ENCODE measurements around the gene MUC21.
"Not testable (repeated sequence)": the region's sequence is repeated elsewhere in the genome, so short reads cannot be mapped to it uniquely, and the experiment has no call there.

Gene MUC21

GRCh38 chr6:30962716-30963115 lies 20.8 kb upstream of the MUC21 start:
- no peak for DNase-seq (ENCODE audit: low read depth)
- TF ChIP-seq CTCF (IDR thresholded peaks at IDR 0.05; ENCODE audit: low read depth, low read length), result no peak
- TF ChIP-seq POLR2A (IDR thresholded peaks at IDR 0.05; ENCODE audit: extremely low read depth, insufficient read length), result no peak
- no peak for TF ChIP-seq MYC (IDR thresholded peaks at IDR 0.05; ENCODE audit: low read depth, low read length)
- TF ChIP-seq MAX (IDR thresholded peaks at IDR 0.05; ENCODE audit: low read depth, low read length), result no peak
- no peak overlapping the region for H3K4me3 ChIP-seq (ENCODE audit: low read depth, low read length)

GRCh38 chr6:30963641-30964040 lies 19.9 kb upstream of the MUC21 start:
- no peak for TF ChIP-seq POLR2A (IDR thresholded peaks at IDR 0.05; ENCODE audit: extremely low read depth, insufficient read length)
- no peak for TF ChIP-seq MYC (IDR thresholded peaks at IDR 0.05; ENCODE audit: low read depth, low read length)
- TF ChIP-seq CTCF (IDR thresholded peaks at IDR 0.05; ENCODE audit: low read depth, low read length), result no peak
- TF ChIP-seq MAX (IDR thresholded peaks at IDR 0.05; ENCODE audit: low read depth, low read length), result no peak
- DNase-seq (ENCODE audit: low read depth), result no peak
- H3K4me3 ChIP-seq (ENCODE audit: low read depth, low read length), result no peak overlapping the region

- TF ChIP-seq MYC (IDR thresholded peaks at IDR 0.05; ENCODE audit: low read depth, low read length), result no peak
- no peak for TF ChIP-seq MAX (IDR thresholded peaks at IDR 0.05; ENCODE audit: low read depth, low read length)
- no peak for TF ChIP-seq POLR2A (IDR thresholded peaks at IDR 0.05; ENCODE audit: extremely low read depth, insufficient read length)
- no peak for TF ChIP-seq CTCF (IDR thresholded peaks at IDR 0.05; ENCODE audit: low read depth, low read length)
- peak; percentile 40 for DNase-seq (ENCODE audit: low read depth)
- no peak overlapping the region for H3K4me3 ChIP-seq (ENCODE audit: low read depth, low read length)
Observed at GRCh38 chr6:30964075-30964474, 19.4 kb upstream of the MUC21 start.

GRCh38 chr6:30965140-30965601 lies 18.3 kb upstream of the MUC21 start:
- DNase-seq (ENCODE audit: low read depth), result no peak
- no peak for TF ChIP-seq MAX (IDR thresholded peaks at IDR 0.05; ENCODE audit: low read depth, low read length)
- TF ChIP-seq POLR2A (IDR thresholded peaks at IDR 0.05; ENCODE audit: extremely low read depth, insufficient read length), result no peak
- TF ChIP-seq CTCF (IDR thresholded peaks at IDR 0.05; ENCODE audit: low read depth, low read length), result no peak
- no peak for TF ChIP-seq MYC (IDR thresholded peaks at IDR 0.05; ENCODE audit: low read depth, low read length)
- no peak overlapping the region for H3K4me3 ChIP-seq (ENCODE audit: low read depth, low read length)

GRCh38 chr6:30966154-30966553 lies 17.4 kb upstream of the MUC21 start:
- H3K4me3 ChIP-seq (ENCODE audit: low read depth, low read length), result no peak overlapping the region
- no peak for TF ChIP-seq MYC (IDR thresholded peaks at IDR 0.05; ENCODE audit: low read depth, low read length)
- TF ChIP-seq POLR2A (IDR thresholded peaks at IDR 0.05; ENCODE audit: extremely low read depth, insufficient read length), result no peak
- DNase-seq (ENCODE audit: low read depth), result no peak

GRCh38 chr6:30969171-30969570 lies 14.3 kb upstream of the MUC21 start:
- not testable (repeated sequence) for DNase-seq (ENCODE audit: low read depth)

GRCh38 chr6:30970946-30971345 lies 12.6 kb upstream of the MUC21 start:
- DNase-seq (ENCODE audit: low read depth), result no peak
- TF ChIP-seq MAX (IDR thresholded peaks at IDR 0.05; ENCODE audit: low read depth, low read length), result no peak
- no peak for TF ChIP-seq CTCF (IDR thresholded peaks at IDR 0.05; ENCODE audit: low read depth, low read length)
- TF ChIP-seq MYC (IDR thresholded peaks at IDR 0.05; ENCODE audit: low read depth, low read length), result no peak
- TF ChIP-seq POLR2A (IDR thresholded peaks at IDR 0.05; ENCODE audit: extremely low read depth, insufficient read length), result no peak
- H3K4me3 ChIP-seq (ENCODE audit: low read depth, low read length), result no peak overlapping the region

More at GRCh38 chr6:30969171-30969570, 14.3 kb upstream of the MUC21 start:
- H3K4me3 ChIP-seq (ENCODE audit: low read depth, low read length), result not testable (repeated sequence)
